ENCODE results near the gene HARBI1. TPM values are rescaled to one million over a fixed set of nuclear protein-coding genes. Genes with fewer than 3 reads are reported as not detected.

HARBI1 gene
- polyA plus RNA-seq, 1 of the 3 experiments (the other 2 are of a cell fraction) = 2.4 TPM

DNA sequence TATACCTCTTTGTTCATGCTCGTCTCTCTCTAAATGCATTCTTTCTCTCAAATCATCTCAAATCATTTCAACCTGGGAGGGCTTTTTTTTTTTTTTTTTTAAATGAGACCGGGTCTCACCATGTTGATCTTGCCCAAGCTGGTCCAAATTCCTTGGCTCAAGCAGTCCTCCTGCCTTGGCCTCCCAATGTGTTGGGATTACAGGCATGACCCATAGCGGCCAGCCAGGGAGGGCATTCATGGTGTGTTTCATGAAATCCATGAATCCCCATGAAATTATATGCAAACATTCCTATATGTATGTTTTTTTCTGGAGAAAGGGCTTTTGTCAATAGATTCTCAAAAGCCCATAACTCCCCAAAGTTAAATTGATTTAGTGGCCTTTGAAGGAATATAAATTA, 26.5 kb upstream of the HARBI1 start (continued):
- TF ChIP-seq, protein P1, sequence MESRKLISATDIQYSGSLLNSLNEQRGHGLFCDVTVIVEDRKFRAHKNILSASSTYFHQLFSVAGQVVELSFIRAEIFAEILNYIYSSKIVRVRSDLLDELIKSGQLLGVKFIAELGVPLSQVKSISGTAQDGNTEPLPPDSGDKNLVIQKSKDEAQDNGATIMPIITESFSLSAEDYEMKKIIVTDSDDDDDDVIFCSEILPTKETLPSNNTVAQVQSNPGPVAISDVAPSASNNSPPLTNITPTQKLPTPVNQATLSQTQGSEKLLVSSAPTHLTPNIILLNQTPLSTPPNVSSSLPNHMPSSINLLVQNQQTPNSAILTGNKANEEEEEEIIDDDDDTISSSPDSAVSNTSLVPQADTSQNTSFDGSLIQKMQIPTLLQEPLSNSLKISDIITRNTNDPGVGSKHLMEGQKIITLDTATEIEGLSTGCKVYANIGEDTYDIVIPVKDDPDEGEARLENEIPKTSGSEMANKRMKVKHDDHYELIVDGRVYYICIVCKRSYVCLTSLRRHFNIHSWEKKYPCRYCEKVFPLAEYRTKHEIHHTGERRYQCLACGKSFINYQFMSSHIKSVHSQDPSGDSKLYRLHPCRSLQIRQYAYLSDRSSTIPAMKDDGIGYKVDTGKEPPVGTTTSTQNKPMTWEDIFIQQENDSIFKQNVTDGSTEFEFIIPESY (IDR thresholded peaks at IDR 0.05; ENCODE audit: borderline replicate concordance, low read depth) = no peak
- no peak for TF ChIP-seq USF2 (IDR thresholded peaks at IDR 0.05; ENCODE audit: borderline replicate concordance, low read depth, low read length)
- TF ChIP-seq MXI1 (IDR thresholded peaks at IDR 0.05; ENCODE audit: low read depth, low read length) = no peak

DNA sequence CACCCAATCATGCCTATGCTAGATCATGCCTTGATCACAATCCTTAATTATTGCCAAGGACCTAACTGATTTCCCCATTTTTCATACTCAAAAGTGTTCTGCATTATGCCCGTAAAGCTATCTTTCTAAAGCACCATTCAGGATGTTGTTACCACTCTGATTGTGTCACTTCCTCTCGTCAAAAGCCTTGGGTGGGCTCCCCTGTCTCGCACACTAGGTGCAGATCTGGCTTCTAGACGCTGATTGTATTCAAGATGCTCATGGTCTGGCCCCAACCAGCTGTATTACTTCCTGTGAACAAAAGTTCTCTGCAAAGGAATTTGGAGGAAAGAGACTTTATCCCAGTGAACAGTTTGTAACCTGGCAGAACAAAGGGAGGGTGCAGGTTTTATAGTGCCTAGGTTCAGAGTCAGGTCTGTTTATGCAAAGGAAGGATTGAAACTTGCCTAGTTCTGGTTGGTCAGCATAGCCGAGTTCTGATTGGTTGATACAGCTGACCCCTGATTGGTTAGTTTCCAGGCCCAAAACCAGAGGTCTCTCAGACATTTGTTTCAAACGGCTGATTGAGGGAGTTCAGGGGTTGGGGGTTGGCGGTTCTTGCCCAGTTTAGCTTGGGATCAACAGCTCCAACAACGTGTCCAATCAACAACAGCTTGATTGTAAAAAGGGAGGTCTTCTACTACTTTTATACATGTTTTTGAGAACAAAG, 25.8 kb upstream of the HARBI1 start:
- H3K9me2 ChIP-seq = no peaks in the 10 kb centered on the region
- TF ChIP-seq MXI1 (IDR thresholded peaks at IDR 0.05; ENCODE audit: low read depth, low read length) (no peak), EZH2phosphoT487 (IDR thresholded peaks at IDR 0.05; ENCODE audit: borderline replicate concordance, low read depth) (no peak), JUND (IDR thresholded peaks at IDR 0.05) (no peak), RCOR1 (IDR thresholded peaks at IDR 0.05; ENCODE audit: low read length) (no peak)
- TF ChIP-seq, protein P2, sequence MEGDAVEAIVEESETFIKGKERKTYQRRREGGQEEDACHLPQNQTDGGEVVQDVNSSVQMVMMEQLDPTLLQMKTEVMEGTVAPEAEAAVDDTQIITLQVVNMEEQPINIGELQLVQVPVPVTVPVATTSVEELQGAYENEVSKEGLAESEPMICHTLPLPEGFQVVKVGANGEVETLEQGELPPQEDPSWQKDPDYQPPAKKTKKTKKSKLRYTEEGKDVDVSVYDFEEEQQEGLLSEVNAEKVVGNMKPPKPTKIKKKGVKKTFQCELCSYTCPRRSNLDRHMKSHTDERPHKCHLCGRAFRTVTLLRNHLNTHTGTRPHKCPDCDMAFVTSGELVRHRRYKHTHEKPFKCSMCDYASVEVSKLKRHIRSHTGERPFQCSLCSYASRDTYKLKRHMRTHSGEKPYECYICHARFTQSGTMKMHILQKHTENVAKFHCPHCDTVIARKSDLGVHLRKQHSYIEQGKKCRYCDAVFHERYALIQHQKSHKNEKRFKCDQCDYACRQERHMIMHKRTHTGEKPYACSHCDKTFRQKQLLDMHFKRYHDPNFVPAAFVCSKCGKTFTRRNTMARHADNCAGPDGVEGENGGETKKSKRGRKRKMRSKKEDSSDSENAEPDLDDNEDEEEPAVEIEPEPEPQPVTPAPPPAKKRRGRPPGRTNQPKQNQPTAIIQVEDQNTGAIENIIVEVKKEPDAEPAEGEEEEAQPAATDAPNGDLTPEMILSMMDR (IDR thresholded peaks at IDR 0.05) = no peak
- TF ChIP-seq, protein P1 (IDR thresholded peaks at IDR 0.05; ENCODE audit: borderline replicate concordance, low read depth) = no peak
- TF ChIP-seq, protein P3, sequence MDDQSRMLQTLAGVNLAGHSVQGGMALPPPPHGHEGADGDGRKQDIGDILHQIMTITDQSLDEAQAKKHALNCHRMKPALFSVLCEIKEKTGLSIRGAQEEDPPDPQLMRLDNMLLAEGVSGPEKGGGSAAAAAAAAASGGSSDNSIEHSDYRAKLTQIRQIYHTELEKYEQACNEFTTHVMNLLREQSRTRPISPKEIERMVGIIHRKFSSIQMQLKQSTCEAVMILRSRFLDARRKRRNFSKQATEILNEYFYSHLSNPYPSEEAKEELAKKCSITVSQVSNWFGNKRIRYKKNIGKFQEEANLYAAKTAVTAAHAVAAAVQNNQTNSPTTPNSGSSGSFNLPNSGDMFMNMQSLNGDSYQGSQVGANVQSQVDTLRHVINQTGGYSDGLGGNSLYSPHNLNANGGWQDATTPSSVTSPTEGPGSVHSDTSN (IDR thresholded peaks at IDR 0.05) = no peak
- peaks cover 3% of the 10 kb centered on the region for H3F3A ChIP-seq (replicated peaks; ENCODE audit: insufficient read depth)
- peaks cover 18 to 24% of the 10 kb centered on the region in 2 experiments for H3K36me3 ChIP-seq (replicated peaks in 1 of 2; ENCODE audit: control insufficient read depth in 1 of 2, insufficient read depth in 2 of 2, low read length in 1 of 2)
- no peak overlapping the region for H3K27ac ChIP-seq (ENCODE audit: low read depth in 2 of 2, low read length in 1 of 2)
- no peak overlapping the region for H3K4me3 ChIP-seq (ENCODE audit: low read depth in 2 of 2, low read length in 1 of 2)
- H3K27me3 ChIP-seq (ENCODE audit: insufficient read depth) = no peaks in the 10 kb centered on the region
- H2AFZ ChIP-seq (ENCODE audit: low read depth) = no peak overlapping the region
- no peaks in the 10 kb centered on the region; a peak in 1 of 4 replicates for H3K4me1 ChIP-seq (ENCODE audit: control insufficient read depth in 1 of 2, insufficient read depth in 2 of 2, low read depth in 1 of 2, low read length in 1 of 2)
- POLR2A ChIA-PET = interaction anchor here (0.6 kb wide), 1 partner anchor 76 kb away, joined by 3 read pairs; no protein-coding TSS in a partner anchor
- H4K20me1 ChIP-seq (ENCODE audit: insufficient read depth) = no peaks in the 10 kb centered on the region
- no peak overlapping the region for H3K4me2 ChIP-seq
- DNase-seq = no peak
- no peaks in the 10 kb centered on the region for H3K9me3 ChIP-seq
- H3K79me2 ChIP-seq (ENCODE audit: insufficient read depth) = peaks cover 27% of the 10 kb centered on the region
- CTCF ChIA-PET = no interaction called here
- H3K9ac ChIP-seq = no peak overlapping the region
- WGBS (ENCODE audit: low lambda C conversion rate) = 89% methylated on average over 8 of the region's 8 CpGs

Measured in SK-N-SH (cell line).